ENCODE measurements around the gene MIX23.
A peak's percentile ranks its signal among the peaks of the same experiment; 100 is the strongest.

MIX23 gene

DNA sequence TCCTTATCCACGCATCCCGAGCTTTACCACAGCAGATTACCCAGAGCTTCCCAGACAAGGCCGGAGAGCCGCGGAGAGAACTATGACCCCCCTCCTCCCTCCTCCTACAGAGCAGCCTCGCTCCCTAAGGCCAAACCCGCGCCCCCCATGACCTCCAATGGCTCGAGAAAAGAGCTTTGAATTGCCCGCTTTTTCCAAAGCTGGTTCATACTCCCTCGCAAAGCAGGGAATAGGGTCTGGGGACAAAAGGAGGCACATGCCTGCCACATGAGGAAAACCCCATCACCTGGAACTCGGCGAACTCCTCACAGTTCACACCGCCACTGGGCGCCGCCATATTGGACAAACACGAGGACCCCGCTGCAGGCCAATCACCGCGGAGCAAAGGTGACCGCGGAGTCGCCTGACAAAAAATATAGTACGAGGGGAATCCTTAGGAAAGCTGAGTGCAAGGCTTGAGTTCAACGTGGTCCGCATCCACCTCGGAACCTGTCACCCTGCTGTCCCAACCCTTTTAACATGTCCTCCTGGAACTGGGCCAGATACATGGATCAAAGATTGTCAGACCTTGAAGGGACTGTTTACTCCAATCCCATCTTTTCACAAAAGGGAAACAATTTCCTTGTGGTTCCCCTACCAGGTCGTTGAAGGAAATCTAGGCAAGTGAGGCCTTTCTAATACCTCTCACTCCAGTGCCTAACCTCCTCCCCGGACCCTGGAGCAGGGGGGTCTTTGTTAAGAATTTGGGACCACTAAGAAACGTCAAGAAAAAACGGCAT, at the start of gene MIX23:
Gene MIX23, minus strand, starts transcription at position 344 of the 779 bp plus-strand sequence. Its CDS starts 7 bp downstream, at position 337.
- DNase-seq (ENCODE audit: low spot score), result peak; percentile 88

DNA sequence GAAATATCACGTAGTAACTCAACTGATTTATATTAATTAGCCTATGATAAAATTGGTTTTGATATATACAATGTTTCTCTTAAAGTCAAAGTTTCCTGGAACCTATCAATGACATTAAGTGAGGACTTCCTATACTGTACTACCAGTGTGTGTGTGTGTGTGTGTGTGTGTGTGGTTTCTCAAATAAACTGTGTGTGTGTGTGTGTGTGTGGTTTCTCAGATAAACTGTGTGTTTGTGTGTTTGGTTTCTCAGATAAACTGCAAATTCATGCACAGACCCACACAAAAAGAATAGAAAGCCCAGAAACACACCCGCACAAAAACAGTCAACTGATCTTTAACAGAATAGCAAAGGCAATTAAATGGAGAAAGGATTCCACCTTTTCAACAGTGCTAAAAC, 47.3 kb upstream of the MIX23 start:
- no peak for DNase-seq (ENCODE audit: low spot score)

DNA sequence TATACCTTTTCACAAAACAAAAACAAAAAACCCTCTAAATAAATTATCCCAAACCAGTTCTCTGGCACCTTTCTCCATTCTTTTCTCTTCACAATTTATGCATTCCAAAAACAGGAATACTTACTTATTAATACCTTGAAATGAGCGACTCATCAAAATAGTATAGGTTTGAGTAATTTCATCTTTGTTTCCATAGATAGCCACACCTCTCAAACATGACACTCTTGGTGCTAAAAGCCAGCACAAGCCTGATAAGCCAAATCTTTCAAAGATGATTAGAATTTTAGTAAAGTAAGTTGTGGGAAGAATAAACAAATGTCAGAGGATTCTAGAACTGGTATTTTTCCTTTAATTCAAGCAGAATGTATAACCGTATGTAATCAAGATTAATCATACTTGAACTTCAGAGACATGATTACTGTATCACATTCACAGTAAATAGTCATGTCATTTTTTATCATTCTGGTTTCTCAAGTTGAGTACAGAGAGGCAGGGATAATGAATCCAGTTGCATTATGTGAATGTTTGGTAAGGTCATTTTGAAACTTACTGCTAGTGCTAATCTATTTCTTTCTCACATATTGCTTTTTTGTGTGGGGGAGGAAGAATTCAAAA, 44.9 kb upstream of the MIX23 start:
- DNase-seq (ENCODE audit: low spot score), result no peak

DNA sequence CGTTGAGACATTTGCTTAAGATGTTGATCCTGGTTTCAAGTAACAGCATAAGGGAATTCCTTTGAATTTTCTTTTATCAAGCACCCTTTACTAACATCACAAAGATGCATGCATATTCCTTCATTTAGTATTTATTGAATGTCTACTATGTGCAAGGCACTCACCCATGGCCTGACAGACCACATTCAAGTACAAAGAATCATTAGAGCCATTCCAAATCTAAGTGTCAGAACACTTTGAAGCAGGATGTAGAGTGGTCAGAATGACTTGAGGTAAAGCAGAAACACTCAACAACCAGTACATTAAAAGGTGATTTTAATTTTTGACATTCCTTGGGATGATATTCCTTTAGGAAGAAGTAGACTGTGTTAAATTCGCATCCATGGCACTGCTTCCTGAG, 38.8 kb upstream of the MIX23 start:
- DNase-seq (ENCODE audit: low spot score), result no peak

DNA sequence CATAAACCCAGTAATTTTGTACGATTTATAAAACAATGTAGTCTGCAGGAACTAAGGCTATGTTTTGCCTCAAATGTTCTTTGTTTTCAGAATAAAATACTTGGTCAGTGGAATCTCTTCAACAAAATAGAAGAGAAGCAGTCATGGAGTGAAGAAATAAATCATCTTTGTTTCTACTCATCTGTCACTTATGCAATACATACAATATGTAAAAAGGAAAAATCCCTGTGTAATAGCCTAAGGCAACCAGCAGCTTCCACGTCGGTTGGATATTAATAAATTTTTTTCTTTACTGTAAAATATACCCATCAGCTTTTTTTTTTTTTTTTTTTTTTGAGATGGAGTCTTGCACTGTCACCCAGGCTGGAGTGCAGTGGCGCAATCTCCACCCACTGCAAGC, 38.1 kb upstream of the MIX23 start:
- DNase-seq (ENCODE audit: low spot score), result no peak

DNA sequence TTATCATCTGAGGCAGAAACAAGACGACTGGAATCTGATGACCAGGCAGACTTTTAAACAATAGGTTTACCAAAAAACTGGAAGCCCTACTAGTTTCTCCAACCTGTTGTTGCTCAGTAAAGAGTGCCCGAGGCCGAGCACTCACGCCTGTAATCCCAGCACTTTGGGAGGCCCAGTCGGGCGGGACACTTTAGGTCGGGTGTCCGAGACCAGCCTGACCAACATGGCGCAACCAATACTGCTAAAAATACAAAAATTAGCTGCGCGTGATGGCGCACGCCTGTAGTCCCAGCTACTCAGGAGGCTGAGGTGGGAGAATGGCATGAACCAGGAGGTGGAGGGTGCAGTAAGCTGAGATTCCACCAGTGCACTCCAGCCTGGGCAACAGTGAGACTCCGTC, 33.9 kb upstream of the MIX23 start:
- no peak for DNase-seq (ENCODE audit: low spot score)

DNA sequence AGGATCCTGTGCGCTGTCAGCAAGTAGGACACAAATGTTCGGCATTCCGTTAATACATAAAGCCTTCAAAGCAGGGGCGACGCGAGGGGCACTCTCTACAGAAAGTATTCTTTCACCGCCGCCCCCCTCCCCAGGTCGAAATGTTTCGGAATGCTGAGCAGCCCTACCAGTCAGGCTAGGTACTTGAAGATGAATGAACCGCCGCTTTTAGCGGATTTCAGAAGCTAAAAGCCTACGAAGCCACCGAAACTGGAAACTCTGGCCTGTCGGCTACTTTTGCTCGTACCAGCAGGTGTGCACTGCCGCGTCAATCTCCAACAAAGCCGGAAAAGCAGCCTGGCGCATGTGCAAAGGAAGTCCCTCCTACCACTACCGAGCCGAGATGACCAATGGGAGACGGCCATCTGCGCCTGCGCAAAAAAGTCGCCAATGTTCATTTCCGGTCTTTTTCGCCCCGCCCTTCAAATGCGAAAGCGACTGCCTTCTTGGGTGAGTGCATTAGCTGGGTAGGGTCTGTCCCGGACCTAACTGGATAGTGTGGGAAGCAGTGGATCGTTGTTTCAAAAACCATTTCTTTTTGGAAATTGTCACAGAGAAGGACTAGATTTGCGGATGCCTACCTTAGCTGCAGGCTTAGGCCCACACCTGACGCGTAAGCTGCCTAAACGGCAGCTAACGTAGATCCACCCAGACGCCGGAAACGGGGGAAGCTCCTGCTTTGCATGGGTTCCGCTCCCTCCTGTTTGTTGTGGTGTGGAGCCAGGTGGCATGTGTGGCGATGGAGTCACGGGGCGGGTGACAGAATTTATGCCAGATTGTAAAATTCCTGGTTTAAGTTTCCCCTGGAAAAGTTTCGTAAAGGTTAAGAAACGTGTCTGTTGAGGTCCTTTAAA, 33.0 kb upstream of the MIX23 start, which contains the start of gene WDR5B:
Gene WDR5B, minus strand, starts transcription at position 301 of the 893 bp plus-strand sequence. CDS start 534 bp downstream, outside the sequence.
- DNase-seq (ENCODE audit: low spot score), result peak; percentile 96

DNA sequence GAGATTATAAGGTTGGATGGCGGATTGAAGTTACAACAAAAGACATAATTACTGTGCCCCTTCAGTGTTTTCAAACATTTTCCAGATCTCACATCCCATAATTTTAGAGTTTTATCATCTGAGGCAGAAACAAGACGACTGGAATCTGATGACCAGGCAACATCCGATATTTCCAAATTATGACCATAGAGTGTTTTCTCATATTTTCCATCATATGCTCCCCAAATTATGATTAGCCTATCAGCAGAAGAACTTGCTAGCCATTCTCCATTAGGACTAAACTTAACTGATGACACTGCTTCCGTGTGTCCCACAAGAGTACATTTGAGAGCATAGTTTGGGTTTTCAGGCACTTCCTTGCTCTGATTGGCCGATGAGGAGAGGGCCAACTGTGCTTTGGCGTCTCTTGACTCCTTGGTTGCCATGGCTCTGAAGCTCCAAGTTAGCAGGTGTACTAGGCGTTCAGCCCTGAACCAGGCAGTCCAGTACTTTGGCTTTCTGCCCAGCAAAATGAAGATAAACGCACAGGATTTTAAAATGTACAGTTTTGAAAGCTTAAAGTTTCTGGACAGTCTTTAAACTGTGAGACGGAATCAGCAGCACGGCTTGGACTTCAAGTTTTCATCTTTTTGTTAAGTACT, 32.2 kb upstream of the MIX23 start:
- peak; percentile 70 for DNase-seq (ENCODE audit: low spot score)

DNA sequence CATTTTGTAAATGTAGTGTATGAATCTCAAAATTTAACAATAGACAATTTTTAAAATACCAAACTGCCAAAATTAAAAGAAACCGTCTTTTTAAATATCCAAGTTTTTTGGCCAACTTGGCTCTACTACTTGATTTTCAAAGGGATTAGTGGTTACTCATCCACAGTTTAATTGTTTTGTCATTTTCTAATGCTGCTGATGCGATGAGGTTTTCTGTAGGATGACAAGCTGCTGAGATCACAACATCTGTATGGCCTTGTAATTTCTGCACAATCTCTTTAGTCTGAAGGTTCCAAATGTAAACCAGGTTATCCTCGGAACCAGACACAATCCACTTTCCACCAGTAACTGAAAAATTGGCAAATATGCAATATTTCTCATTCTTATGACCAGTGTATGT, 31.4 kb upstream of the MIX23 start:
- no peak for DNase-seq (ENCODE audit: low spot score)

DNA sequence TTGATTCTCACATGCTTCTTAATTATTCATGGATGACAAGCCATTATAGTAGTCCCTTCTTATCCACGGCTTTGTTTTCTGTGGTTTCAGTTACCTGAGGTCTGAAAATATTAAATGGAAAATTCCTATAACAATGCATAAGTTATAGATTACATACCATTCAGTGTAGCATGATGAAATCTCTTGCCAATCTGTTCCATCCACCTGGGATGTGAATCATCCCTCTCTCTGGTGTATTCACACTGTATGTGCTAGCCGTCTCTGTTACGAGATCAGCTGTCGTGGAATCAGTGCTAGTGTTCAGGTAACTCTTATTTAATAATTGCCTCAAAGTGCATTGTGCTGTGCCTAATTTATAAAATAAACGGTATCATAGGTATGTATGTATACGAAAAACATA, 27.6 kb upstream of the MIX23 start:
- DNase-seq (ENCODE audit: low spot score), result no peak

DNA sequence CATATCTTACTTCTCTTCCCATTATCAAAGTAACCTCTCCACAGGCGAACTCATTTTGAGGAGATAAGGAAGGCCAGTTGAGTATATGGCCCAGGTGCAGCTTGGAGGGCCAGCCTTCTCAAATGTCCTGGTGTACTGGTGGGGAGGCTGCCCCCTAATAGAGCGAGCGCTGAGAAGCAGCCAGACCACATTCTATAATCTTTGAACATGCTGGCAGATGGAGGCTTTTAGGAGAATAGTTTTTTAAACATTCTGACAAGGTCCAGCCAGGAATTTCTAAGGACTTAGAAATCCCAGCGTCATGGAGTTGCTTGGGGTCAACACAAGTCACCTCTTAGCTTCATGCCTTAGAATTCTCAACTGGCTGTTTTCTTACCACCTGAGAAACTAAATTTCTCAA, 27.1 kb upstream of the MIX23 start:
- no peak for DNase-seq (ENCODE audit: low spot score)

DNA sequence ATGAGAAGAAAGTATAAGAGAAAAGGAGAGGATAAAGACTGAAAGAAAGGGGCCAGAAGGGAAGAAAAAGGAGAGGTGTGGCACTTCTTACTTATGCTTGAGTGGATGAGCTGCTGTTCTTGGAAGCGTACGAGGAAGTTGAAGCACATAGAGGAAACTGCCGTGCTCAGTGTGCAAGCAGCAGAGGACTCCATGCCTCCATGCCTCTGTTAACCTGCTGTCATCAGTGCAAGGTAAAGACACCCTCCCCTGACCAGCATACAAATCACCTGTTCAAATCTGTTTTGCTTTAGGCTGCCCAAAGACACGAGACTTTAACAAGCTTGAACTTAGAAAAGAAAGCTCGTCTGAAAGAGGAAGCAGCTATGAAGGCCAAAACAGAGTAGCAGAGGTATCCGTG, 26.4 kb upstream of the MIX23 start:
- no peak for DNase-seq (ENCODE audit: low spot score)

DNA sequence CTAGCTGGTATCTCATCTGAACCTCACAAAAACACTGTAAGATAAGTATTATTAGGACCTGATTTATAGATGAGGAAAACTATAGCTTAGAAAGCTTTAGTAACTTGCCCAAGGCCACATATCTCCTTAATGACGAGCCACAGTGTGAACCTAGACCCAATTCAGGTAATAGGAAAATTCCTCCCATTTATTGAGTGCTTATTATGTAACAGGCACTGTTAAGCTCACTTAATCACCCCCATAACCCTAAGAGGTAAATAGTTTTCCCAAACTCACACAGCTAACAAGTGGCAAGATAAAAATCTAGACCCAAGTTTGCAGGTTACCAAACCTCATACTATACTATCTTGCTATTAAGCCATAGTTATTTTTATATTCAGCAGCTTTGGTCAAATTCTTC, 24.9 kb upstream of the MIX23 start:
- DNase-seq (ENCODE audit: low spot score), result no peak

DNA sequence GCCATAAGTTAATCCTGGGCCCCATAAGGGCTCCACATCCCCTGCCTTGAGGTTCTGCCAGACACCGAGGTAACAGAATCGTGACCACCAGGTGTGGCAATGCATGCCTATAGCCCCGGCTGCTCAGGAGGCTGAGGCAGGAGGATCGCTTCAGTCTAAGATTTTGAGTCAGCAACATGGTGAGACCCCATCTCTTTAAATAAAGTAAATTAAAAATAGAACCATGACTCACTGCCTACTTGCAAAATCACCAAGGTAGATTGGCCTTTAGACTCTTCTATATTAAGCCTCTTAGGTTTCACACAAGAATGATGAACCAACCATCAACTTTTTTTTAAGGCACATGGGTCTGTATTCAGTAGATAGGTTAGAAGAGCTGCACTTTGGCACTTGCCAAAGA, 23.2 kb upstream of the MIX23 start:
- DNase-seq (ENCODE audit: low spot score), result no peak

DNA sequence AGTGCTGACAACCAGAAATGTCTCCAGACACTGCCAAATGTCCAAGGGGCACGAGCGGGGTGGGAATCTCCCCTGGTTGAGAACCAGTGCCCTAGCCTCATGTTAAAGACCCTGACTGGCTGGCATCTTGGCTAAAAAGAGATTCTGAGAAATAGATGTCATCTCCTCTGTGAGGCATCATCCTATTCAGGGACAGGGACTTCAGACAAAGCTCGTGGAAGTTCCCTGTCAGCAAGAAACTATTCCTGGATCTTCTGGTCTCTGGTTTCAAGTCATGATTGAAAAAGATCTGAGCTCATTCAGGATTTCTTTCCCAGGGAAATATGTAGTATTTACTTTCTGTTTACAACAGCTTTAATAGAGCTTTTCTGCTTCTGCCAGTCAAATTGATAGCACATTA, 22.0 kb upstream of the MIX23 start:
- no peak for DNase-seq (ENCODE audit: low spot score)

DNA sequence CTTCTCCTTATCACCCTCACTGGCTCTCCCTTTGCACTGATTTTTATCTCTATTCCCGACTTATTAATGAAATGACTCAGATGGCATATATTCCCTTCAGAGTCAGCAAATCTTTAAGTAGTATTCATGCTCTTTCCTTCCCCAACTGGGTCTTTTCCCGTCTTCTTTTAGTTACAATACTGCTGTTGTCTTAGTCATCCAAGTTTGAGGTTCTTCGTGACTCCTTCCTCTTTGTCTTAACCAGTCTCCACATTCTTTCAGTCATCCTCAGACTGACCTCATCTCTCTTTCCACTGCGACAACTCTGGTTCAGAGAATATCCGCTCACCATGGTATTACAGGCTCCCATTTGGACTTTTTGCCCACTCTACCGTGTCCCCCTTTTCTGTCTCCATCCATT, 20.5 kb upstream of the MIX23 start:
- DNase-seq (ENCODE audit: low spot score), result no peak

DNA sequence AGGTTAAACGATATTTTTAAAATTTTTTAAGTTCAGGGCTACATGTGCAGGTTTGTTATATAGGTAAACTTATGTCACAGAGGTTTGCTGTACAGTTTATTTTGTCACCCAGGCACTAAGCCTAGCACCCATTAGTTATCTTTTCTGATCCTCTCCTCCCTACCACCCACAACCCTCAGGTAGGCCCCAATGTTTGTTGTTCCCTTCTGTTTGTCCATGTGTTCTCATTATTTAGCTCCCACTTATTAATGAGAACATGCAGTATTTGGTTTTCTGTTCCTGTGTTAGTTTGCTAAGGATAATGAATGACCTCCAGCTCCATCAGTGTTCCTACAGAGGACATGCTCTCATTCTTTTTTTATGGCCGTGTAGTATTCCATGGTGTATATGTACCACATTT, 15.9 kb upstream of the MIX23 start:
- no peak for DNase-seq (ENCODE audit: low spot score)

DNA sequence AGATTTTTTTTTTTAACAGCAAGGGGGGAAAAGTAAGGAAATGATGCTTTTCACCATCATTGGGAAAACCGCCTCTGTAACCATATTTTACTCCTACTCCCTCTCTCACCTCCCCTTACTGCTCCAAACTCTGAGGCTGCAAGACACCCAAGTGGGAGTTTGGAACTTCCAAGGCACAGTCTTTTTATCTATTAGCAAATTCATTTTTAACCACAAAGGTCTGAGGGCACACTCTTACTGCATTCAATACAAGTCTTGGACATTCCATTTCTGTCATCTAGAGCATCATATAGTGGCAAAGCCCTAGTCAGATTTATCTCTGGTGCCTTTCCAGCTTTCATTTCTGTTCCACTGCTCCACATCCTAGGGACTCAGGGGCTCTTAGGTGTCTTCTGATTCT, 14.2 kb upstream of the MIX23 start:
- DNase-seq (ENCODE audit: low spot score), result no peak

DNA sequence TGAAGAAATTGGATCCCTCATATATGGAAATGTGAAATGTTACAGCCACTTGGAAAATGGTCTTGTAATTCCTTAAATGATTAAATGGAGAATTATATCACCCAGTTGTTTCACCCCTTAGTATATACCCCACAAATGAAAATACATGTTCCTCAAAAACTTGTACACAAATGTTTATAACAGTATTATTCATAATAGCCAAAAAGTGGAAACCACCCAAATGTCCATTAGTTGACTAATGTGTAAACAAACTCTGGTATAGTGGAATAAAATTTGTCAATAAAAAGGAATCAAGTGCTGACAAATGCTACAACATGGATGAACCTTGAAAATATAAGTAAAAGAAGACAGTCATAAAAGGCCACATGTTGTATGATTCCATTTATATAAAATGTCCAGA, 13.5 kb upstream of the MIX23 start:
- DNase-seq (ENCODE audit: low spot score), result no peak

DNA sequence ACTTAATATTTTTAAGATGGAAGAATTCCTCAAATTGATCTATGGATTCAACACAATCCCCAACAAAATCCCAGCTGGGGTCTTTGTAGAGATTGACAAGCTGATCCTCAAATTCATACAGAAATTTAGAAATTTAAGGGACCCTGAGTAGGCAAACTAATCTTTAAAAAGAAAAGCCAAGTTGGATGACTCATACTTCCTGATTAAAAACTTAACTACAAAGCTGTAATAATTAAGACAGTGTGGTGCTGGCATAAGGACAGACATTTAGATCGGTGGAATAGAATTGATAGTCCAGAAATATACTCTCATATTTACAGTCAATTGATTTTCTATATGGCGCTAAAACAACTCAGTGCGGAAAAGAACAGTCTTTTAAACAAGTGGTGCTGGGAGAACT, 12.6 kb upstream of the MIX23 start:
- no peak for DNase-seq (ENCODE audit: low spot score)

DNA sequence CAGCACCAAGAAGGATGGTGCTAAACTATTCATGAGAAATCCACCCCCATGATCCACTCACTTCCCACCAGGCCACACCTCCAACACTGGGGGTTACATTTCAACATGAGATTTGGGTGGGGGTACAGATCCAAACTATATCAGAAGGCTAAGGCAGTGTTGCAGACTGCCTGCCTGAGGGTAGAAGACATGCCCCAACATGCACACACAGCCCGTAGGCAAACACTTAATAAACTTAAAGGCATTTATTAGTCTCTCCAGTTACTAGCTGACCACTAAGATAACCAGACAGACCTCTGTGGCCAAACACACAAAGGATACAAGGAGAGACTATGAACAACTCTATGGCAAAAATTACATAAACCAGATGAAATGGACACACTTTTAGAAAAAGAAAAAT, 11.1 kb upstream of the MIX23 start:
- DNase-seq (ENCODE audit: low spot score), result no peak
